Upper lobe of left lung (tissue), 4 donors: ENCODE measurements around the gene ELL2.

ENCODE experiments used
- CTCF ChIP-seq, 6 experiments: fragments of 450-650 bp in 4 of 6; fragments of 200-600 bp in 2 of 6; sonication (generic) in 2 of 6; IDR thresholded peaks; one replicate each; pipeline ENCODE4 v1.5.1; 2016 to 2019; ENCODE audit warnings: antibody characterized with exemption in 6 of 6
- POLR2A ChIP-seq, 4 donors: fragments of 450-650 bp; IDR thresholded peaks; one replicate each; pipeline ENCODE4 v1.5.1; 2016 to 2017; ENCODE audit warnings: antibody characterized with exemption in 4 of 4, mild to moderate bottlenecking in 2 of 4
- POLR2AphosphoS5 ChIP-seq, 2 donors: sonication (generic); formaldehyde crosslinking; IDR thresholded peaks; one replicate each; pipeline ENCODE4 v1.5.1; 2017; ENCODE audit warnings: antibody characterized with exemption in 2 of 2

- TF ChIP-seq CTCF (IDR thresholded peaks at IDR 0.05) (no peak), POLR2A (IDR thresholded peaks at IDR 0.05) (no peak), POLR2AphosphoS5 (IDR thresholded peaks at IDR 0.05) (no peak)
These were observed 22.9 kb downstream of the ELL2 start for GRCh38 chr5:95938766-95939165.
